Common myeloid progenitor, CD34-positive (primary cell): Measurements from ENCODE around the gene ZNF329. TPM values are rescaled to one million over a fixed set of nuclear protein-coding genes. Genes with fewer than 3 reads are reported as not detected.
A peak's percentile ranks its signal among the peaks of the same experiment; 100 is the strongest.

ENCODE experiments used
- CTCF ChIA-PET: fragments of 350-600 bp; sonication (Branson Sonifier 250); formaldehyde crosslinking; loops from one replicate; lab custom pipeline; 2021; ENCODE audit warnings: antibody characterized with exemption; lab: Charles Lee
- POLR2A ChIA-PET: fragments of 350-600 bp; sonication (Branson Sonifier 250); formaldehyde crosslinking; loops from one replicate; lab custom pipeline; 2021; ENCODE audit warnings: antibody characterized with exemption; lab: Charles Lee
- DNase-seq, 3 donors: peaks; one replicate each; pipeline versions ENCODE4 v3.0.0 to v3.0.0-alpha.2; 2013
- H3K27ac ChIP-seq, 2 experiments: 1 replicate in 1 of 2; 2 replicates in 1 of 2; pipeline ENCODE4 v1.7.0; 2013; ENCODE audit warnings: inconsistent platforms in 2 of 2, low read length in 2 of 2, mild to moderate bottlenecking in 2 of 2, low read depth in 1 of 2, moderate library complexity in 1 of 2; ENCODE audit not compliant: severe bottlenecking in 2 of 2, insufficient read depth in 1 of 2, poor library complexity in 1 of 2
- H3K27me3 ChIP-seq, 5 experiments: replicated peaks in 2 of 5; 1 replicate in 3 of 5; 2 replicates in 2 of 5; pipeline versions ENCODE4 v1.6.1 to v1.7.0; 2013; ENCODE audit warnings: low read length in 4 of 5, mild to moderate bottlenecking in 2 of 5, moderate library complexity in 2 of 5, inconsistent platforms in 1 of 5; ENCODE audit not compliant: insufficient read depth in 5 of 5, control insufficient read depth in 4 of 5
- H3K36me3 ChIP-seq, 4 experiments: 1 replicate in 2 of 4; 2 replicates in 2 of 4; pipeline versions ENCODE4 v1.6.1 to v1.7.0; 2013; ENCODE audit warnings: low read length in 3 of 4, control low read depth in 1 of 4, mild to moderate bottlenecking in 1 of 4; ENCODE audit not compliant: control insufficient read depth in 4 of 4, insufficient read depth in 4 of 4
- H3K4me1 ChIP-seq, 4 experiments: 1 replicate in 3 of 4; 2 replicates in 1 of 4; pipeline versions ENCODE4 v1.6.1 to v1.7.1; 2013; ENCODE audit warnings: low read length in 3 of 4, mild to moderate bottlenecking in 3 of 4, control low read depth in 1 of 4, inconsistent platforms in 1 of 4, moderate library complexity in 1 of 4; ENCODE audit not compliant: control insufficient read depth in 4 of 4, insufficient read depth in 4 of 4; ENCODE audit errors: control extremely low read depth in 1 of 4
- H3K4me3 ChIP-seq, 7 experiments: 1 replicate in 4 of 7; 2 replicates in 3 of 7; pipeline versions ENCODE4 v1.5.1 to v1.7.0; 2013; ENCODE audit warnings: mild to moderate bottlenecking in 7 of 7, low read length in 6 of 7, moderate library complexity in 6 of 7, inconsistent platforms in 2 of 7, low read depth in 2 of 7, control low read depth in 1 of 7; ENCODE audit not compliant: insufficient read depth in 4 of 7, control insufficient read depth in 1 of 7; ENCODE audit errors: extremely low read depth in 1 of 7
- H3K9me3 ChIP-seq, 5 experiments: 1 replicate in 4 of 5; 2 replicates in 1 of 5; pipeline versions ENCODE4 v1.6.1 to v1.7.1; 2013; ENCODE audit warnings: low read length in 4 of 5, mild to moderate bottlenecking in 2 of 5, inconsistent platforms in 1 of 5, low read depth in 1 of 5, moderate library complexity in 1 of 5; ENCODE audit not compliant: control insufficient read depth in 4 of 5, insufficient read depth in 2 of 5; ENCODE audit errors: control extremely low read depth in 1 of 5
- WGBS: methylation state at CpG from one replicate; pipeline ENCODE4 v1.1.5; 2013; ENCODE audit not compliant: insufficient coverage; 5-methylcytosine and 5-hydroxymethylcytosine counted together
- polyA plus RNA-seq: library from polyadenylated mRNA; unstranded; fragments of 120-200 nt; gene quantifications from one replicate; pipeline ENCODE4 v1.2.1, GENCODE V29; 2013

The ZNF329 gene
- 13.0 TPM for polyA plus RNA-seq

- peak; percentile 87 to 93 (median 91) for DNase-seq
- ChIA-PET POLR2A (interaction anchor here (0.6 to 1.0 kb wide), 2 partner anchors 91 to 95 kb away, joined by 3 read pairs; no protein-coding TSS in a partner anchor), CTCF (interaction anchor here (0.7 kb wide), 1 partner anchor 128 kb away, joined by 5 read pairs; no protein-coding TSS in a partner anchor)
- H3K4me3 ChIP-seq = peak within 1 kb of the TSS; percentile 72 to 93 (median 88)
- H3K4me1 ChIP-seq = peaks cover 0 to 26% (median 14%) of the 10 kb centered on the region in 4 experiments
- no peaks in the 10 kb centered on the region for H3K27me3 ChIP-seq
- peaks cover 0 to 14% (median 7%) of the 10 kb centered on the region in 5 experiments for H3K9me3 ChIP-seq
- WGBS = under 1% methylated on average over 58 of the region's 62 CpGs
- peaks cover 0 to 4% (median under 1%) of the 10 kb centered on the region in 4 experiments for H3K36me3 ChIP-seq
- peak within 1 kb of the TSS; percentile 83 to 94 for H3K27ac ChIP-seq
Measured at GRCh38 chr19:58150328-58150921, at the start of gene ZNF329. ZNF329 (minus strand) TSS chr19:58150789; CDS start chr19:58129503, 21,286 bp downstream.

- peaks cover 29 to 94% (median 70%) of the 10 kb centered on the region in 4 experiments for H3K36me3 ChIP-seq
- peak; percentile 40 to 64 (median 54) for DNase-seq
- H3K4me3 ChIP-seq = peak overlapping the region in 1 of 7 experiments; percentile 9
- H3K4me1 ChIP-seq = no peaks in the 10 kb centered on the region
- POLR2A ChIA-PET = interaction anchor here (1.3 kb wide), 1 partner anchor 14 kb away, joined by 4 read pairs; no protein-coding TSS in a partner anchor
- CTCF ChIA-PET = interaction anchor here (0.7 to 1.4 kb wide), 2 partner anchors 9 to 159 kb away, joined by 3 to 6 read pairs; no protein-coding TSS in a partner anchor
- no peaks in the 10 kb centered on the region for H3K27me3 ChIP-seq
- peaks cover 17 to 96% (median 86%) of the 10 kb centered on the region in 5 experiments for H3K9me3 ChIP-seq
- H3K27ac ChIP-seq = no peak overlapping the region
- 67% methylated on average over 2 of the region's 6 CpGs for WGBS
Measured at GRCh38 chr19:58196901-58197616, 46.5 kb upstream of the ZNF329 start.

DNA sequence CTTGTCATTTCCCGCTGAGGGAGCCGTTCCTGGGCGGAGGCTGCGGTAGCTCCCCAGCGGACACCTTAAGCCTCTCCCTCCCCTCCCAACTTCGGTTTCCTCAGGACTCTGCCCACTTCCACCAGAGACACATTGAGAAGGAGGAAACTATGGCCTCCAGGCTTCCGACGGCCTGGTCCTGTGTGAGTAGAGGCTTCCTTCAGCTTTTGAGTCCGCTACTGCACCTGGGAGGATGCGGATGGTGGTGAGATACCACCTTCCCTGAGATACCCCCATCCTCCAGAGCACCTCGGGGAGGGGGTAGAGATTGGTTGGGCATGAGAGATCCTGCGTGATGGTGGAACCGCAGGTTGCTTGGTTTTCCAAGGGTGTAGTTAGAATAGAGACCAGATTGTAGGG is 33.2 kb upstream of the ZNF329 start:
- Histone ChIP-seq H3K4me3 (peak overlapping the region; percentile 82 to 97 (median 87)), H3K36me3 (peaks cover 21 to 36% (median 30%) of the 10 kb centered on the region in 4 experiments), H3K27me3 (no peaks in the 10 kb centered on the region), H3K9me3 (peaks cover 9 to 73% (median 55%) of the 10 kb centered on the region in 5 experiments), H3K4me1 (peaks cover 0 to 20% (median 11%) of the 10 kb centered on the region in 4 experiments), H3K27ac (peak overlapping the region; percentile 95)
- DNase-seq = peak; percentile 82 to 93 (median 92)
- WGBS = 18% methylated on average over 8 of the region's 13 CpGs
- ChIA-PET CTCF (interaction anchor here (0.6 to 1.3 kb wide), 2 partner anchors 61 to 512 kb away, joined by 3 read pairs; no protein-coding TSS in a partner anchor), POLR2A (interaction anchor here (0.6 to 1.0 kb wide), 7 partner anchors 13 to 396 kb away, joined by 3 to 5 read pairs (median 4); partner anchors contain the start of genes ZNF135, ZNF544 and ZSCAN22)

DNA sequence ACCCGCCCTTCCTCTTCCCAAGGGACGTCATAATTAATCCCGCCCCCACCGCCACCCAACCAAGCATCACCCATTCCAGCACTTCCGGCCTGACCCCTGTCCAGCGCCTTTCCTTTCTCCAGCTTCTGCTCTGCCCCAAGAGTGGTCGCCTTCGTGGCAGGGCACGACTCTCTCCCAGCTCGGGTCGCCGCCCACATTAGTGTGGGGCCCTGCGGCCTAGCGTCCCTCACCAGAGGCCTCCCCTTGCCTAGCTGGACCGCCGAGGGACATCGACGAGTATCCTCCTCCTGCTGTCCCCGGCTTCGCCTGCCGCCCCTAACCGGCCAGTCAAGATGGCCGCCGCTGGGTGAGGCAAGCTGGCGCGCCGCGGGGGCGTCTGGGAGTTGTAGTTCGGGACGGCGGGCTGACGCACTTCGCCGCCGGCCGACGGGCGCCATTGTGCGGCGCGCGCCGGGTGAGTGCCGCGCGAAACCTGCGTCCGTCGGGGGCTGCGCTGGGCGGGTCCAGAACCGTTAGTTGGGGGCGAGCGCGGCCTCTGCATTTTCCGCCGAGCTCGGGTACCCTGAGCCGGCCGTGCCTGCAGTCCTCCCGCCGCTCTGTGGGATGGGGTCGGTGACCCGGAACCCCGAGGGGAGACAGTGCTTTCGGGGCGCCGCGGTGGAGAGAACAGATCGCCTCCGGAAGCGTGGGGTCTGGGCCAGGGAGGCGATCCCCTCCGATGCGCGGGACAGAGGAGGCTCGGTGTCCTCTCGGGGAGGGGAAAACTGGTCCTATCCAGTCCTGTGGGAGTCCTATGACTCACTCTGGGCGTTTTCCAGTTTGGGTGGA is 32.6 kb upstream of the ZNF329 start, which contains the start of gene ZNF274:
TSS of gene ZNF274 (plus strand) at position 73 of the 828 bp plus-strand sequence. CDS start 905 bp downstream, outside the sequence.
- WGBS = 0% methylated on average over 50 of the region's 80 CpGs
- Histone ChIP-seq H3K36me3 (peaks cover 22 to 38% (median 30%) of the 10 kb centered on the region in 4 experiments), H3K27me3 (no peaks in the 10 kb centered on the region), H3K4me3 (peak within 1 kb of the TSS; percentile 82 to 97 (median 87)), H3K9me3 (peaks cover 9 to 71% (median 58%) of the 10 kb centered on the region in 5 experiments), H3K27ac (peak within 1 kb of the TSS; percentile 95), H3K4me1 (peaks cover 0 to 20% (median 11%) of the 10 kb centered on the region in 4 experiments)
- CTCF ChIA-PET = interaction anchor here (0.6 to 1.3 kb wide), 3 partner anchors 60 to 512 kb away, joined by 3 read pairs; no protein-coding TSS in a partner anchor
- POLR2A ChIA-PET = interaction anchor here (0.5 to 1.1 kb wide), 10 partner anchors 13 to 683 kb away, joined by 3 to 6 read pairs (median 4); partner anchors contain the start of genes ZNF135, ZNF544 and ZSCAN22
- DNase-seq = peak; percentile 94 to 97 (median 96)

GRCh38 chr19:58182577-58182988 is 32.0 kb upstream of the ZNF329 start:
- Histone ChIP-seq H3K4me3 (peak overlapping the region; percentile 27 to 97 (median 87)), H3K27ac (peak overlapping the region; percentile 95), H3K27me3 (no peaks in the 10 kb centered on the region), H3K36me3 (peaks cover 20 to 38% (median 28%) of the 10 kb centered on the region in 4 experiments), H3K9me3 (peaks cover 8 to 71% (median 59%) of the 10 kb centered on the region in 5 experiments), H3K4me1 (peaks cover 0 to 20% (median 11%) of the 10 kb centered on the region in 4 experiments)
- POLR2A ChIA-PET = interaction anchor here (0.5 to 1.1 kb wide), 5 partner anchors 21 to 682 kb away, joined by 3 to 6 read pairs (median 4); partner anchors contain the start of genes ZNF135, ZNF544 and ZSCAN22
- 6% methylated on average over 12 of the region's 17 CpGs for WGBS
- DNase-seq = peak; percentile 94 to 96 (median 96)
- CTCF ChIA-PET = interaction anchor here (0.9 kb wide), 1 partner anchor 160 kb away, joined by 3 read pairs; no protein-coding TSS in a partner anchor
